GM12891 (cell line): Measurements from ENCODE around the gene BCAP31.

Experiments used
- POLR2A ChIP-seq: IDR thresholded peaks from 2 replicates; pipeline ENCODE4 v1.6.1; 2011; ENCODE audit warnings: low read depth, low read length, control low read depth
- POLR2AphosphoS5 ChIP-seq: IDR thresholded peaks from 2 replicates; pipeline ENCODE4 v1.6.1; 2011; ENCODE audit warnings: low read depth, low read length, control low read depth
- SPI1 ChIP-seq: IDR thresholded peaks from 2 replicates; pipeline ENCODE4 v1.6.1; 2011; ENCODE audit warnings: low read depth, low read length, control low read depth
- TAF1 ChIP-seq: IDR thresholded peaks from 2 replicates; pipeline ENCODE4 v1.6.1; 2011; ENCODE audit warnings: low read depth, low read length, control low read depth

- TF ChIP-seq POLR2A = no peak
- TF ChIP-seq SPI1 = no peak
- TF ChIP-seq POLR2AphosphoS5 = no peak
- TF ChIP-seq TAF1 = no peak
These were observed 34.3 kb downstream of the BCAP31 start for GRCh38 chrX:153689654-153690465.
